Measurements from ENCODE around the gene ZNF580. TPM values are rescaled to one million over a fixed set of nuclear protein-coding genes. Genes with fewer than 3 reads are reported as not detected.
A peak's percentile ranks its signal among the peaks of the same experiment; 100 is the strongest.

The ZNF580 gene
- total RNA-seq, 1 experiment from 2014 or later = 32.0 TPM

- 0 out of 2 replicates have a peak, but pooled peaks have one; percentile 43 for TF ChIP-seq NR2C2 (CRISPR knock-in tag; IDR thresholded peaks at IDR 0.05)
- TF ChIP-seq ERG (CRISPR knock-in tag; IDR thresholded peaks at IDR 0.05) = 0 out of 2 replicates have a peak, but pooled peaks have one; percentile 10
- no peak for TF ChIP-seq SOX15 (CRISPR knock-in tag; IDR thresholded peaks at IDR 0.05)
- TF ChIP-seq HMGXB4 (CRISPR knock-in tag; IDR thresholded peaks at IDR 0.05) = peak; percentile 25
These were observed 1.6 kb downstream of the ZNF580 start (continued) for GRCh38 chr19:55642153-55643002.

- ATAC-seq (peak; percentile 35), DNase-seq (ENCODE audit: low spot score) (peak; percentile 72)
- Mint-ChIP-seq H3K4me3 (peak within 1 kb of the TSS; percentile 89), H3K27me3 (ENCODE audit: low read depth) (peaks cover 9% of the 10 kb centered on the region), H3K9me3 (peaks cover 4% of the 10 kb centered on the region), H3K36me3 (peaks cover 20% of the 10 kb centered on the region), H3K4me1 (peaks cover 26% of the 10 kb centered on the region), H3K27ac (peak within 1 kb of the TSS; percentile 93)
- POLR2A ChIA-PET = no interaction called here
- CTCF ChIA-PET = interaction anchor here (1.0 to 2.6 kb wide), 5 partner anchors 10 to 182 kb away, joined by 5 to 12 read pairs (median 11); partner anchors contain the start of gene ISOC2
- TF ChIP-seq E2F4 (CRISPR knock-in tag; IDR thresholded peaks at IDR 0.05; ENCODE audit: borderline replicate concordance, low read depth) = no peak
- TF ChIP-seq E2F1 (CRISPR knock-in tag; IDR thresholded peaks at IDR 0.05) = no peak; the same call in 1 of the 2 replicates
- no peak for TF ChIP-seq GTF2I (CRISPR knock-in tag; conservative IDR thresholded peaks at IDR 0.05)
- no peak for TF ChIP-seq ZNF281 (CRISPR knock-in tag; IDR thresholded peaks at IDR 0.05)
- no peak for TF ChIP-seq PREB (CRISPR knock-in tag; IDR thresholded peaks at IDR 0.05; ENCODE audit: borderline replicate concordance)
- TF ChIP-seq SMAD4 (CRISPR knock-in tag; IDR thresholded peaks at IDR 0.05) = no peak
- TF ChIP-seq OVOL2 (CRISPR knock-in tag; IDR thresholded peaks at IDR 0.05; ENCODE audit: borderline replicate concordance) = no peak
- TF ChIP-seq ZNF396 (CRISPR knock-in tag; IDR thresholded peaks at IDR 0.05; ENCODE audit: borderline replicate concordance) = no peak
- TF ChIP-seq FOXK1 (CRISPR knock-in tag; IDR thresholded peaks at IDR 0.05) = peak; percentile 43; the same call in 1 of the 2 replicates
- TF ChIP-seq ZMAT4 (CRISPR knock-in tag; IDR thresholded peaks at IDR 0.05) = no peak
- TF ChIP-seq USF1 (CRISPR knock-in tag; IDR thresholded peaks at IDR 0.05) = no peak
- no peak for TF ChIP-seq E2F5 (CRISPR knock-in tag; IDR thresholded peaks at IDR 0.05)
- no peak for TF ChIP-seq ZNF512 (CRISPR knock-in tag; IDR thresholded peaks at IDR 0.05; ENCODE audit: borderline replicate concordance)
- no peak for TF ChIP-seq TCF7 (CRISPR knock-in tag; IDR thresholded peaks at IDR 0.05; ENCODE audit: low read depth)
These were observed 2.4 kb downstream of the ZNF580 start, which contains the start of gene ZNF581 for GRCh38 chr19:55643003-55643886. TSS of gene ZNF581 (plus strand) at chr19:55643649. CDS start at chr19:55644572, 923 bp downstream.

Measured in WTC11 (cell line).